Tibial artery (tissue), 4 donors: Measurements from ENCODE around the gene MAP2K5.

Experiments
- DNase-seq, 2 donors: peaks; one replicate each; pipeline ENCODE4 v3.0.0-alpha.2; 2019
- H3K27ac ChIP-seq, 2 donors: fragments of 200-600 bp; sonication (generic) in 1 of 2; 1 replicate in 1 of 2; 2 replicates in 1 of 2; pipeline ENCODE4 v1.5.1; 2018 to 2019; ENCODE audit warnings: mild to moderate bottlenecking in 1 of 2
- H3K27me3 ChIP-seq, 2 donors: fragments of 200-600 bp; sonication (generic) in 1 of 2; one replicate each; pipeline versions ENCODE4 v1.5.1 to v1.6.0; 2016 to 2019
- H3K36me3 ChIP-seq, 3 donors: fragments of 200-600 bp; sonication (generic) in 2 of 3; one replicate each; pipeline ENCODE4 v1.5.1; 2016 to 2019; ENCODE audit warnings: mild to moderate bottlenecking in 2 of 3
- H3K4me1 ChIP-seq, 4 donors: fragments of 200-600 bp; sonication (generic) in 2 of 4; 1 replicate in 3 of 4; 2 replicates in 1 of 4; pipeline ENCODE4 v1.5.1; 2016 to 2019
- H3K4me3 ChIP-seq, 2 donors: fragments of 200-600 bp; sonication (generic) in 1 of 2; 1 replicate in 1 of 2; 2 replicates in 1 of 2; pipeline ENCODE4 v1.5.1; 2018 to 2019; ENCODE audit warnings: mild to moderate bottlenecking in 2 of 2
- H3K9me3 ChIP-seq, 3 donors: fragments of 200-600 bp; sonication (generic) in 1 of 3; one replicate each; pipeline ENCODE4 v1.5.1; 2016 to 2019
- CTCF ChIP-seq, 2 experiments: fragments of 200-600 bp in 1 of 2; fragments of 450-650 bp in 1 of 2; IDR thresholded peaks; one replicate each; pipeline ENCODE4 v1.5.1; 2017 to 2019; ENCODE audit warnings: antibody characterized with exemption in 2 of 2, mild to moderate bottlenecking in 1 of 2, moderate library complexity in 1 of 2
- intact Hi-C: fragments of 100-400 bp; cut with DNase I; formaldehyde crosslinking; loops from one replicate; pipeline ENCODE4 v1.15.0; 2023; ENCODE audit warnings: low total_unique reads

MAP2K5 gene

GRCh38 chr15:67839499-67839928, 297.0 kb downstream of the MAP2K5 start:
- TF ChIP-seq CTCF (IDR thresholded peaks at IDR 0.05), result no peak
- H3K4me3 ChIP-seq, result peak overlapping the region; percentile 89 to 98
- H3K4me1 ChIP-seq, result peaks cover 0 to 42% (median 30%) of the 10 kb centered on the region in 4 donors
- no peaks in the 10 kb centered on the region for H3K9me3 ChIP-seq
- intact Hi-C loops, result loop anchor here (5.0 to 10.0 kb wide), 2 partner anchors 295 to 317 kb away; partner anchors contain the start of genes C15orf61 and MAP2K5
- peaks cover 0 to 15% of the 10 kb centered on the region in 2 donors for H3K27me3 ChIP-seq
- no peaks in the 10 kb centered on the region for H3K36me3 ChIP-seq
- peak in 1 of 2 donors; percentile 65 for DNase-seq
- H3K27ac ChIP-seq, result peak overlapping the region; percentile 94 to 98

- Histone ChIP-seq H3K27ac (peak within 1 kb of the TSS; percentile 94 to 98), H3K4me1 (peaks cover 0 to 36% (median 23%) of the 10 kb centered on the region in 4 donors), H3K4me3 (peak within 1 kb of the TSS; percentile 89 to 98), H3K9me3 (no peaks in the 10 kb centered on the region), H3K36me3 (no peaks in the 10 kb centered on the region), H3K27me3 (peaks cover 0 to 8% of the 10 kb centered on the region in 2 donors)
- no peak for TF ChIP-seq CTCF (IDR thresholded peaks at IDR 0.05)
- DNase-seq, result peak; percentile 94 to 97
- intact Hi-C loops, result loop anchor here (5.0 to 10.0 kb wide), 2 partner anchors 295 to 318 kb away; partner anchors contain the start of genes C15orf61 and MAP2K5
Measured at GRCh38 chr15:67839929-67840748, 297.6 kb downstream of the MAP2K5 start, which contains the start of gene RNU6-1. RNU6-1 (minus strand) TSS chr15:67840045.

GRCh38 chr15:67840749-67841512, 298.4 kb downstream of the MAP2K5 start:
- Histone ChIP-seq H3K27me3 (peaks cover 0 to under 1% of the 10 kb centered on the region in 2 donors), H3K4me1 (peaks cover 0 to 28% (median 15%) of the 10 kb centered on the region in 4 donors), H3K4me3 (peak overlapping the region; percentile 89 to 98), H3K9me3 (no peaks in the 10 kb centered on the region), H3K36me3 (no peaks in the 10 kb centered on the region), H3K27ac (peak overlapping the region; percentile 94 to 98)
- DNase-seq, result peak; percentile 42 to 78
- intact Hi-C loops, result no loop called here
- TF ChIP-seq CTCF (IDR thresholded peaks at IDR 0.05), result no peak

- Histone ChIP-seq H3K4me1 (peaks cover 0 to 23% (median 11%) of the 10 kb centered on the region in 4 donors), H3K9me3 (no peaks in the 10 kb centered on the region), H3K4me3 (peak overlapping the region; percentile 89 to 98), H3K27ac (peak overlapping the region; percentile 94 to 98), H3K27me3 (no peaks in the 10 kb centered on the region), H3K36me3 (no peaks in the 10 kb centered on the region)
- no peak for TF ChIP-seq CTCF (IDR thresholded peaks at IDR 0.05)
- DNase-seq, result no peak
- intact Hi-C loops, result no loop called here
Measured at GRCh38 chr15:67841513-67841762, 298.9 kb downstream of the MAP2K5 start.

GRCh38 chr15:67843092-67843501, 300.6 kb downstream of the MAP2K5 start:
- DNase-seq, result peak in 1 of 2 donors; percentile 57
- Histone ChIP-seq H3K27me3 (no peaks in the 10 kb centered on the region), H3K36me3 (no peaks in the 10 kb centered on the region), H3K27ac (no peak overlapping the region), H3K9me3 (no peaks in the 10 kb centered on the region), H3K4me1 (peaks cover 0 to 20% (median 11%) of the 10 kb centered on the region in 4 donors), H3K4me3 (no peak overlapping the region)
- no peak for TF ChIP-seq CTCF (IDR thresholded peaks at IDR 0.05)
- intact Hi-C loops, result no loop called here
